K562 (cell line): ENCODE measurements around the gene SLMAP. TPM values are rescaled to one million over a fixed set of nuclear protein-coding genes. Genes with fewer than 3 reads are reported as not detected.

Experiments used
- ATF6 ChIP-seq: sonication (generic); formaldehyde crosslinking; IDR thresholded peaks from 2 replicates; pipeline ENCODE4 v1.4.0; 2020; ENCODE audit warnings: mild to moderate bottlenecking, missing genetic modification reagents
- CBX3 ChIP-seq, 2 experiments: IDR thresholded peaks; 1 replicate in 1 of 2; 2 replicates in 1 of 2; pipeline ENCODE4 v1.6.1; 2012; ENCODE audit warnings: inconsistent platforms in 2 of 2, low read length in 2 of 2, borderline replicate concordance in 1 of 2, control low read depth in 1 of 2
- CXXC5 ChIP-seq: fragments of 250-450 bp; sonication (Bioruptor Pico); IDR thresholded peaks from 2 replicates; pipeline ENCODE4 v1.8.0; 2022; ENCODE audit warnings: inconsistent platforms, mild to moderate bottlenecking, moderate library complexity
- ELK3 ChIP-seq: fragments of 450-650 bp; formaldehyde crosslinking; IDR thresholded peaks from 2 replicates; pipeline ENCODE4 v1.4.0; 2020; ENCODE audit warnings: mild to moderate bottlenecking
- ESRRA ChIP-seq: fragments of 450-650 bp; IDR thresholded peaks from 2 replicates; pipeline ENCODE4 v1.6.1; 2014; ENCODE audit warnings: low read depth, mild to moderate bottlenecking, moderate library complexity, borderline replicate concordance
- GABPA ChIP-seq: fragments of 200-800 bp; sonication (Bioruptor generic); conservative IDR thresholded peaks from 2 replicates; pipeline ENCODE4 v1.6.1; 2016; ENCODE audit warnings: low read depth, missing genetic modification characterization, missing compliant biosample characterization
- GABPB1 ChIP-seq: sonication (generic); formaldehyde crosslinking; IDR thresholded peaks from 2 replicates; pipeline ENCODE4 v1.8.0; 2022; ENCODE audit warnings: mild to moderate bottlenecking, missing genetic modification reagents
- KLF6 ChIP-seq: fragments of 250-450 bp; sonication (Bioruptor Pico); IDR thresholded peaks from 2 replicates; pipeline ENCODE4 v1.4.0; 2020; ENCODE audit warnings: mild to moderate bottlenecking, moderate library complexity, borderline replicate concordance
- L3MBTL2 ChIP-seq: fragments of 450-650 bp; IDR thresholded peaks from 2 replicates; pipeline ENCODE4 v1.6.1; 2016; ENCODE audit warnings: mild to moderate bottlenecking, moderate library complexity
- MECOM ChIP-seq: fragments of 250-450 bp; sonication (Bioruptor Pico); IDR thresholded peaks from 2 replicates; pipeline ENCODE4 v1.8.0; 2022; ENCODE audit warnings: inconsistent platforms
- NCOR1 ChIP-seq: fragments of 450-650 bp; IDR thresholded peaks from 2 replicates; pipeline ENCODE4 v1.6.1; 2016; ENCODE audit warnings: mild to moderate bottlenecking, moderate library complexity
- PBX2 ChIP-seq, 2 experiments: IDR thresholded peaks in 1 of 2; conservative IDR thresholded peaks in 1 of 2; 2 replicates each; pipeline ENCODE4 v1.6.1; 2016; ENCODE audit warnings: low read depth in 2 of 2, mild to moderate bottlenecking in 1 of 2, missing compliant biosample characterization in 1 of 2, missing genetic modification characterization in 1 of 2, moderate library complexity in 1 of 2
- RBM25 ChIP-seq: fragments of 200-400 bp; formaldehyde crosslinking; IDR thresholded peaks from 2 replicates; pipeline ENCODE4 v1.6.1; 2018; ENCODE audit warnings: low read length, low read depth, moderate library complexity; ENCODE audit not compliant: severe bottlenecking
- SLC30A9 ChIP-seq: fragments of 250-450 bp; sonication (Bioruptor Pico); IDR thresholded peaks from 2 replicates; pipeline ENCODE4 v1.8.0; 2022; ENCODE audit warnings: mild to moderate bottlenecking, moderate library complexity
- SMARCA5 ChIP-seq: fragments of 450-650 bp; IDR thresholded peaks from 2 replicates; pipeline ENCODE4 v1.6.1; 2016
- SRSF3 ChIP-seq: fragments of 200-400 bp; formaldehyde crosslinking; IDR thresholded peaks from 2 replicates; pipeline ENCODE4 v1.6.1; 2016; ENCODE audit warnings: mild to moderate bottlenecking, low read length, moderate library complexity; ENCODE audit not compliant: insufficient read depth
- XRCC5 ChIP-seq: fragments of 200-400 bp; formaldehyde crosslinking; IDR thresholded peaks from 2 replicates; pipeline ENCODE4 v1.6.1; 2017; ENCODE audit warnings: low read depth, mild to moderate bottlenecking, low read length
- ZBTB26 ChIP-seq: fragments of 450-650 bp; formaldehyde crosslinking; IDR thresholded peaks from 2 replicates; pipeline ENCODE4 v1.4.0; 2022; ENCODE audit warnings: missing genetic modification characterization
- ZNF445 ChIP-seq: fragments of 250-450 bp; sonication (Bioruptor Pico); IDR thresholded peaks from 2 replicates; pipeline ENCODE4 v1.4.0; 2020; ENCODE audit warnings: low read depth, mild to moderate bottlenecking, moderate library complexity
- ZNF644 ChIP-seq: fragments of 200-800 bp; sonication (Bioruptor generic); IDR thresholded peaks from 2 replicates; pipeline ENCODE4 v1.6.1; 2016; ENCODE audit warnings: low read depth, missing genetic modification characterization, missing compliant biosample characterization
- polyA plus RNA-seq, 8 experiments: library from polyadenylated mRNA; depleted of rRNA in 4 of 8; stranded (reverse) in 5 of 8; unstranded in 3 of 8; fragments of >200 nt; fragmentation: Nextera tagmentation in 2 of 8; fragmentation: Illumina TruSeq in 1 of 8; extraction: Ambion mirVana in 2 of 8; extraction: Trizol in 1 of 8; gene quantifications; 2 replicates each; pipeline versions ENCODE4 v1.2.1 to v1.2.3, GENCODE V29; 2011 to 2014; ENCODE audit warnings: inconsistent platforms in 1 of 8, missing spikeins in 1 of 8
- total RNA-seq, 7 experiments: library from RNA; depleted of rRNA in 6 of 7; stranded (reverse); fragments of >200 nt in 6 of 7; fragmentation: Illumina TruSeq in 2 of 7; extraction: Trizol in 2 of 7; gene quantifications; 2 replicates each; pipeline versions ENCODE4 v1.2.1 to v1.2.3, GENCODE V29; 2011 to 2021; ENCODE audit warnings: low replicate concordance in 1 of 7

SLMAP gene
- total and polyA plus RNA-seq, 9 of the 15 experiments (the other 6 are each of a cell fraction or from before 2014, with no cell fraction given): 12.1 to 50.7 (median 28.3) TPM

GRCh38 chr3:57952651-57953050 is 196.5 kb downstream of the SLMAP start (continued):
- TF ChIP-seq ATF6 (no peak), SLC30A9 (CRISPR knock-in tag) (no peak), SMARCA5 (peak; percentile 77), NCOR1 (no peak), GABPA (no peak; the same call in 1 of the 2 replicates), SRSF3 (no peak), PBX2 (CRISPR knock-in tag; IDR thresholded peaks at IDR 0.05; ENCODE audit: low read depth) (no peak), PBX2 (tag; conservative IDR thresholded peaks at IDR 0.05; ENCODE audit: low read depth) (no peak), ESRRA (peak; percentile 43; the same call in 1 of the 2 replicates), KLF6 (no peak), XRCC5 (no peak), GABPB1 (CRISPR knock-in tag) (no peak), ZNF445 (CRISPR knock-in tag) (no peak), ELK3 (CRISPR knock-in tag) (no peak), CXXC5 (CRISPR knock-in tag) (no peak), MECOM (no peak), ZNF644 (0 out of 2 replicates have a peak, but pooled peaks have one; percentile 11), ZBTB26 (CRISPR knock-in tag) (no peak), CBX3 (IDR thresholded peaks at IDR 0.05; ENCODE audit: borderline replicate concordance in 1 of 2, low read length in 2 of 2) (no peak), RBM25 (peak; percentile 93), L3MBTL2 (no peak)
